NK-92 (cell line): ENCODE results near the gene MAPK10.
"Not testable (repeated sequence)": the region's sequence is repeated elsewhere in the genome, so short reads cannot be mapped to it uniquely, and the experiment has no call there.

ENCODE experiments used
- DNase-seq: peaks from one replicate; lab custom pipeline; 2025; ENCODE audit not compliant: unreplicated experiment; lab: John Stamatoyannopoulos, UW

Gene MAPK10

GRCh38 chr4:86344127-86344526 is 15.7 kb downstream of the MAPK10 start:
- DNase-seq = no peak

GRCh38 chr4:86338989-86339388 is 20.9 kb downstream of the MAPK10 start:
- no peak for DNase-seq

- no peak for DNase-seq
These were observed 21.3 kb downstream of the MAPK10 start for GRCh38 chr4:86338521-86338920.

GRCh38 chr4:86334020-86334750 is 25.7 kb downstream of the MAPK10 start:
- no peak for DNase-seq

GRCh38 chr4:86333236-86333635 is 26.6 kb downstream of the MAPK10 start:
- DNase-seq = no peak

GRCh38 chr4:86330961-86331742 is 28.7 kb downstream of the MAPK10 start:
- DNase-seq = no peak

- not testable (repeated sequence) for DNase-seq
These were observed 29.4 kb downstream of the MAPK10 start for GRCh38 chr4:86330411-86330810.

GRCh38 chr4:86329431-86329830 is 30.4 kb downstream of the MAPK10 start:
- DNase-seq = no peak

- no peak for DNase-seq
These were observed 33.5 kb downstream of the MAPK10 start for GRCh38 chr4:86326400-86326799.

GRCh38 chr4:86319390-86319789 is 40.5 kb downstream of the MAPK10 start:
- DNase-seq = no peak

- DNase-seq = no peak
These were observed 44.3 kb downstream of the MAPK10 start for GRCh38 chr4:86315579-86315978.

- DNase-seq = no peak
These were observed 46.2 kb downstream of the MAPK10 start for GRCh38 chr4:86313656-86314055.

GRCh38 chr4:86307432-86307831 is 52.4 kb downstream of the MAPK10 start:
- no peak for DNase-seq

GRCh38 chr4:86306816-86307215 is 53.0 kb downstream of the MAPK10 start:
- no peak for DNase-seq

- no peak for DNase-seq
These were observed 57.0 kb downstream of the MAPK10 start for GRCh38 chr4:86302830-86303229.

- DNase-seq = no peak
These were observed 57.6 kb downstream of the MAPK10 start for GRCh38 chr4:86302251-86302650.

GRCh38 chr4:86300516-86300915 is 59.3 kb downstream of the MAPK10 start:
- DNase-seq = no peak

- DNase-seq = no peak
These were observed 63.0 kb downstream of the MAPK10 start for GRCh38 chr4:86296865-86297264.

GRCh38 chr4:86294883-86295282 is 65.0 kb downstream of the MAPK10 start:
- DNase-seq = no peak

GRCh38 chr4:86291180-86291579 is 68.7 kb downstream of the MAPK10 start:
- DNase-seq = no peak

- no peak for DNase-seq
These were observed 73.1 kb downstream of the MAPK10 start for GRCh38 chr4:86286726-86287125.

- no peak for DNase-seq
These were observed 76.5 kb downstream of the MAPK10 start for GRCh38 chr4:86283371-86283770.
